CD8-positive, alpha-beta memory T cell (primary cell): Measurements from ENCODE around the gene CDC14B. TPM values are rescaled to one million over a fixed set of nuclear protein-coding genes. Genes with fewer than 3 reads are reported as not detected.
A peak's percentile ranks its signal among the peaks of the same experiment; 100 is the strongest.

Source experiments
- CTCF ChIA-PET: fragments of 350-600 bp; sonication (Branson Sonifier 250); formaldehyde crosslinking; loops from one replicate; lab custom pipeline; 2021; ENCODE audit warnings: antibody characterized with exemption; lab: Charles Lee
- POLR2A ChIA-PET: fragments of 350-600 bp; sonication (Branson Sonifier 250); formaldehyde crosslinking; loops from one replicate; lab custom pipeline; 2021; ENCODE audit warnings: antibody characterized with exemption; lab: Charles Lee
- DNase-seq, 5 donors: peaks; one replicate each; pipeline versions ENCODE4 v3.0.0 to v3.0.0-alpha.2; 2020 to 2022; ENCODE audit warnings: mixed read lengths in 1 of 5
- H3K27ac ChIP-seq: one replicate; pipeline ENCODE4 v1.7.0; 2013; ENCODE audit warnings: low read depth, mild to moderate bottlenecking, low read length, moderate library complexity
- H3K27me3 ChIP-seq: 2 replicates; pipeline ENCODE4 v1.7.0; 2013; ENCODE audit warnings: low read length, mild to moderate bottlenecking; ENCODE audit not compliant: insufficient read depth, poor library complexity, severe bottlenecking
- H3K36me3 ChIP-seq: 2 replicates; pipeline ENCODE4 v1.7.0; 2013; ENCODE audit warnings: mild to moderate bottlenecking, low read length, moderate library complexity; ENCODE audit not compliant: insufficient read depth
- H3K4me1 ChIP-seq: 2 replicates; pipeline ENCODE4 v1.7.0; 2013; ENCODE audit warnings: mild to moderate bottlenecking, low read length, moderate library complexity; ENCODE audit not compliant: insufficient read depth
- H3K4me3 ChIP-seq: 2 replicates; pipeline ENCODE4 v1.7.0; 2013; ENCODE audit warnings: mild to moderate bottlenecking, low read length
- H3K9me3 ChIP-seq: 2 replicates; pipeline ENCODE4 v1.7.0; 2013; ENCODE audit warnings: mild to moderate bottlenecking, low read length
- H3K27ac Mint-ChIP-seq, 8 donors: one replicate each; pipeline ENCODE4 v1.8.0; 2020 to 2021; ENCODE audit warnings: mixed read lengths in 8 of 8, mild to moderate bottlenecking in 6 of 8, inconsistent platforms in 3 of 8, moderate library complexity in 3 of 8
- H3K27me3 Mint-ChIP-seq, 2 donors: one replicate each; pipeline ENCODE4 v1.8.0; 2020 to 2021; ENCODE audit warnings: mixed read lengths in 2 of 2, mild to moderate bottlenecking in 1 of 2, moderate library complexity in 1 of 2
- H3K36me3 Mint-ChIP-seq, 3 donors: one replicate each; pipeline ENCODE4 v1.8.0; 2020 to 2021; ENCODE audit warnings: mixed read lengths in 3 of 3, inconsistent platforms in 1 of 3, mild to moderate bottlenecking in 1 of 3
- H3K4me1 Mint-ChIP-seq, 3 donors: one replicate each; pipeline ENCODE4 v1.8.0; 2020 to 2021; ENCODE audit warnings: mixed read lengths in 3 of 3, inconsistent platforms in 1 of 3, mild to moderate bottlenecking in 1 of 3
- H3K4me3 Mint-ChIP-seq, 7 donors: one replicate each; pipeline ENCODE4 v1.8.0; 2020 to 2021; ENCODE audit warnings: mixed read lengths in 7 of 7, mild to moderate bottlenecking in 6 of 7, moderate library complexity in 4 of 7, inconsistent platforms in 2 of 7
- H3K9me3 Mint-ChIP-seq, 5 donors: one replicate each; pipeline ENCODE4 v1.8.0; 2020 to 2022; ENCODE audit warnings: mixed read lengths in 5 of 5, mild to moderate bottlenecking in 3 of 5, moderate library complexity in 2 of 5, inconsistent platforms in 1 of 5
- polyA plus RNA-seq: library from polyadenylated mRNA; unstranded; fragments of 300-500 nt; fragmentation: Illumina TruSeq; gene quantifications from one replicate; pipeline ENCODE4 v1.2.3, GENCODE V29; 2021
- total RNA-seq, 2 experiments: library from RNA; stranded (reverse); gene quantifications; one replicate each; pipeline ENCODE4 v1.2.3, GENCODE V29; 2021

The CDC14B gene
- total and polyA plus RNA-seq, 3 experiments from 2014 or later, result 4.6 to 8.2 (median 6.3) TPM

DNA sequence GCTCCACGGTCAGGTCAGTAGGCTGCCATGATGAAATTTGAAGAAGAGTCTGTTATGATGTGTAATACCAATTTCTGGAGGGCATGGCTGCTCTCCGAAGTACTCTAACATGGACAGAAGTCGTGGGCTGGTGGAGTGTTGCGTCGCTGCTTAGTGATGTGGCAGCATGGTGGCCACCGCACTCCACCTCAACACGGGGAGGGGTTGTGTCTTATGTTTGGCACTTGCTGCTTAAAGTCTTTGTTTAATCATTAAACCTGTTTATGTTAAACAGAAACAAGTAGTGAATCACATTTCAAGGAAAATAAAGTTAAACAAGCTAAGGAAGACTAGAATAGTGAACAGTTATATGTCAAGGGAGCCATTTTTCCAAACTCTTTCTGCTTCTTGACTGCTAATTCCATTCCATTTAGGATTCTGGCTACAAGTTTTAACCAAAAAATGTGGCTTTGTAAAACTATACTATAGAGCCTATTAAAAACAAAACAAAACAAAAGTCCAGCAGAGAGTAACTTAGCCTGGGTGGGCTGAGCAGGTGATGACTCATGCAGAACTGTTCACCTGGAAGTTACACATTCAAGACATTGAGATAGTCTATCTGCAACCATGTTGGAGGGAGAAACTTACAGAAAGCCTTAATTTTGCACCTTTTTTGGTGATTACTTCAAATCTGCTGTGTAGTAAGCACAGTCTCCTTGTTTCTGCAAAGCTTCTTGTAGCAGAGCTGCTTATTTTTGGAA lies 160.2 kb downstream of the CDC14B start:
- Mint-ChIP-seq H3K4me1 (peaks cover 0 to 5% (median 4%) of the 10 kb centered on the region in 3 donors), H3K27ac (peak overlapping the region in 1 of 8 donors; percentile 39), H3K36me3 (peaks cover 0 to 43% (median 10%) of the 10 kb centered on the region in 3 donors), H3K9me3 (no peaks in the 10 kb centered on the region), H3K27me3 (no peaks in the 10 kb centered on the region), H3K4me3 (no peak overlapping the region)
- POLR2A ChIA-PET, result interaction anchor here (1.0 kb wide), 1 partner anchor 10 kb away, joined by 3 read pairs; the partner anchor contains the start of gene HABP4
- CTCF ChIA-PET, result no interaction called here
- Histone ChIP-seq H3K4me3 (no peak overlapping the region), H3K4me1 (no peaks in the 10 kb centered on the region), H3K9me3 (no peaks in the 10 kb centered on the region), H3K27me3 (no peaks in the 10 kb centered on the region), H3K27ac (no peak overlapping the region), H3K36me3 (peaks cover 9% of the 10 kb centered on the region)
- DNase-seq, result no peak

DNA sequence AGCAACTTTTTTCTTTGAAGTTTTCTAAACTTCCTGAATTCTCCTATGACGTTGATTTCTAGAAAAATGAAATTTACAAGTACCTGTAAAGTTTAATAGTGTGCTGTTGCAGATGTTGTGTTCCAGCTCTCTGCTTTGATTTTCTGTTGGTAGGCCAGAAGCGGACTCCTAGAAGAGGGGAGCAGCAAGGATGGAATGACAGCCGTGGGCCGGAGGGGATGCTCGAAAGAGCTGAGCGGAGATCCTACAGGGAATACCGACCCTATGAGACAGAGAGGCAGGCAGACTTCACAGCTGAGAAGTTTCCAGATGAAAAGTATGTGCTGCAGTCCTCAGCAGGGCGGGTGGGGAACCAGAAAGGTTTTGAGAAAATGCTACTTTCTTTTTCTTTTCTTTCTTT lies 161.4 kb downstream of the CDC14B start:
- Mint-ChIP-seq H3K27ac (peak overlapping the region in 1 of 8 donors; percentile 15), H3K4me3 (no peak overlapping the region), H3K9me3 (no peaks in the 10 kb centered on the region), H3K36me3 (peaks cover 0 to 36% (median 11%) of the 10 kb centered on the region in 3 donors), H3K4me1 (peaks cover 4 to 14% (median 12%) of the 10 kb centered on the region in 3 donors), H3K27me3 (no peaks in the 10 kb centered on the region)
- CTCF ChIA-PET, result interaction anchor here (0.8 kb wide), 1 partner anchor 8 kb away, joined by 3 read pairs; the partner anchor contains the start of gene HABP4
- no peak for DNase-seq
- Histone ChIP-seq H3K4me3 (no peak overlapping the region), H3K27ac (no peak overlapping the region), H3K36me3 (peaks cover 9% of the 10 kb centered on the region), H3K4me1 (no peaks in the 10 kb centered on the region), H3K9me3 (no peaks in the 10 kb centered on the region), H3K27me3 (no peaks in the 10 kb centered on the region)
- POLR2A ChIA-PET, result no interaction called here

GRCh38 chr9:96457266-96457665 lies 162.4 kb downstream of the CDC14B start:
- H3K4me1 Mint-ChIP-seq, result peaks cover 8 to 19% (median 17%) of the 10 kb centered on the region in 3 donors
- H3K4me3 Mint-ChIP-seq, result no peak overlapping the region
- H3K27me3 Mint-ChIP-seq, result no peaks in the 10 kb centered on the region
- CTCF ChIA-PET, result no interaction called here
- Histone ChIP-seq H3K4me1 (peaks cover 3% of the 10 kb centered on the region), H3K9me3 (no peaks in the 10 kb centered on the region), H3K27ac (no peak overlapping the region), H3K4me3 (no peak overlapping the region), H3K36me3 (peaks cover 9% of the 10 kb centered on the region), H3K27me3 (no peaks in the 10 kb centered on the region)
- no peak for DNase-seq
- H3K36me3 Mint-ChIP-seq, result peaks cover 0 to 35% (median 11%) of the 10 kb centered on the region in 3 donors
- no peak overlapping the region for H3K27ac Mint-ChIP-seq
- POLR2A ChIA-PET, result no interaction called here
- no peaks in the 10 kb centered on the region for H3K9me3 Mint-ChIP-seq

DNA sequence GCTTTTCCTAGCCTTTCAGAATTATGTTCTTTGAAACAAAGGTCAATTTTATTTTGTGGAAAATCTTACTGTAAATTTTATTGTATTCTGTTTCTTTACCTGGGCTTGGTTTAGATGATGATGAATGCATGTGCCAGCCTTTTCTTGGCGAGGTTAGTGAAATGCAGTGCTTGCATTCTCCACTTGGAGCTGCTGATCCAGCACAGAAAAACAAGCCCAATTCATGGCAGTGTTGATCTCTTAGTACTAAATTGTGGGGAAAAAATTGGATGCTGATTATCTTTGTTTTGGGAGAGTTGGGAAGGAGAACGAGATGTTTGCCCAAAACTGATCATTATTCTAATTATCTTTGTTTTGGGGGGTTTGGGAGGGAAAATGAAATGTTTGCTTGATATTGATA lies 166.0 kb downstream of the CDC14B start:
- Histone ChIP-seq H3K36me3 (no peaks in the 10 kb centered on the region), H3K27me3 (no peaks in the 10 kb centered on the region), H3K4me1 (peaks cover 18% of the 10 kb centered on the region), H3K27ac (no peak overlapping the region), H3K9me3 (no peaks in the 10 kb centered on the region), H3K4me3 (no peak overlapping the region)
- Mint-ChIP-seq H3K36me3 (peaks cover 0 to 16% (median 2%) of the 10 kb centered on the region in 3 donors), H3K4me3 (peak overlapping the region in 2 of 7 donors; percentile 18 to 36), H3K27ac (peak overlapping the region in 1 of 8 donors; percentile 82), H3K27me3 (peaks cover 0 to 1% of the 10 kb centered on the region in 2 donors), H3K9me3 (no peaks in the 10 kb centered on the region), H3K4me1 (peaks cover 19 to 33% (median 29%) of the 10 kb centered on the region in 3 donors)
- CTCF ChIA-PET, result no interaction called here
- no peak for DNase-seq
- POLR2A ChIA-PET, result interaction anchor here (0.6 kb wide), 2 partner anchors 22 to 86 kb away, joined by 3 to 4 read pairs; no protein-coding TSS in a partner anchor

- H3K4me1 Mint-ChIP-seq, result peaks cover 19 to 29% (median 28%) of the 10 kb centered on the region in 3 donors
- ChIA-PET CTCF (interaction anchor here (1.0 to 2.4 kb wide), 7 partner anchors 8 to 125 kb away, joined by 3 to 8 read pairs (median 5); no protein-coding TSS in a partner anchor), POLR2A (interaction anchor here (0.6 to 3.1 kb wide), 7 partner anchors 26 to 582 kb away, joined by 3 to 22 read pairs (median 6); partner anchors contain the start of genes SLC35D2, ZNF367 and ZNF510)
- peak overlapping the region; percentile 75 for H3K4me3 ChIP-seq
- peaks cover 18% of the 10 kb centered on the region for H3K4me1 ChIP-seq
- H3K4me3 Mint-ChIP-seq, result peak overlapping the region; percentile 89 to 96 (median 94)
- H3K36me3 ChIP-seq, result no peaks in the 10 kb centered on the region
- peak; percentile 10 to 64 (median 41) for DNase-seq
- H3K9me3 Mint-ChIP-seq, result no peaks in the 10 kb centered on the region
- peak overlapping the region; percentile 57 for H3K27ac ChIP-seq
- peaks cover 0 to 1% of the 10 kb centered on the region in 2 donors for H3K27me3 Mint-ChIP-seq
- peaks cover 0 to 11% (median 2%) of the 10 kb centered on the region in 3 donors for H3K36me3 Mint-ChIP-seq
- H3K27ac Mint-ChIP-seq, result peak overlapping the region; percentile 60 to 95 (median 92)
- no peaks in the 10 kb centered on the region for H3K27me3 ChIP-seq
- no peaks in the 10 kb centered on the region for H3K9me3 ChIP-seq
Observed at GRCh38 chr9:96450613-96451528, 168.8 kb downstream of the CDC14B start.

Other genes with a start within 250 kb of the CDC14B start
- 1 to 10 TPM; 7.9 to 8.3 TPM for gene SLC35D2, start 236.1 kb downstream of the CDC14B start, total RNA-seq
- gene SLC35D2, start 236.1 kb downstream of the CDC14B start, polyA plus RNA-seq, result 29.1 TPM
- gene ZNF367, start 201.5 kb downstream of the CDC14B start, total RNA-seq, result 10 to 100 TPM; 47.8 to 51.9 TPM
- 1.5 TPM for gene ZNF367, start 201.5 kb downstream of the CDC14B start, polyA plus RNA-seq
- 10 to 100 TPM; 20.4 to 21.0 TPM for gene HABP4, start 169.7 kb downstream of the CDC14B start, total RNA-seq
- gene HABP4, start 169.7 kb downstream of the CDC14B start, polyA plus RNA-seq, result 24.1 TPM
- gene PRXL2C, start 35.5 kb upstream of the CDC14B start, total RNA-seq, result 10 to 100 TPM; 12.0 to 15.2 TPM
- gene PRXL2C, start 35.5 kb upstream of the CDC14B start, polyA plus RNA-seq, result 9.3 TPM
- 10 to 100 TPM in 1 of 2 experiments, 1 to 10 TPM in 1; 7.5 to 10.6 TPM for gene ZNF510, start 158.2 kb upstream of the CDC14B start, total RNA-seq
- 6.2 TPM for gene ZNF510, start 158.2 kb upstream of the CDC14B start, polyA plus RNA-seq
- gene ZNF782, start 234.7 kb upstream of the CDC14B start, total RNA-seq, result 1 to 10 TPM; 4.2 to 6.5 TPM
- 2.5 TPM for gene ZNF782, start 234.7 kb upstream of the CDC14B start, polyA plus RNA-seq